Islet of Langerhans (tissue), 1 donor: ENCODE data around the gene CLTCL1.
"Not testable (repeated sequence)": the region's sequence is repeated elsewhere in the genome, so short reads cannot be mapped to it uniquely, and the experiment has no call there.

Source experiments
- FAIRE-seq: peaks from one replicate; lab custom pipeline; 2011; peaks lifted over from hg19 to GRCh38; lab: Jason Lieb, UNC

CLTCL1 gene

GRCh38 chr22:19175602-19176174 lies 115.8 kb downstream of the CLTCL1 start:
- FAIRE-seq, result no peak

GRCh38 chr22:19175026-19175601 lies 116.4 kb downstream of the CLTCL1 start:
- no peak for FAIRE-seq

- no peak for FAIRE-seq
These were observed 117.2 kb downstream of the CLTCL1 start for GRCh38 chr22:19174106-19175025.

GRCh38 chr22:19173047-19174035 lies 118.2 kb downstream of the CLTCL1 start:
- no peak for FAIRE-seq

- no peak for FAIRE-seq
These were observed 119.1 kb downstream of the CLTCL1 start for GRCh38 chr22:19172213-19173046.

GRCh38 chr22:19169947-19170318 lies 121.6 kb downstream of the CLTCL1 start:
- no peak for FAIRE-seq

GRCh38 chr22:19169002-19169946 lies 122.2 kb downstream of the CLTCL1 start:
- no peak for FAIRE-seq

- no peak for FAIRE-seq
These were observed 123.2 kb downstream of the CLTCL1 start for GRCh38 chr22:19168088-19168890.

GRCh38 chr22:19167106-19167869 lies 124.2 kb downstream of the CLTCL1 start:
- FAIRE-seq, result no peak

- FAIRE-seq, result no peak
These were observed 125.1 kb downstream of the CLTCL1 start for GRCh38 chr22:19166421-19166820.

GRCh38 chr22:19164425-19164824 lies 127.1 kb downstream of the CLTCL1 start:
- no peak for FAIRE-seq

- FAIRE-seq, result not testable (repeated sequence)
These were observed 132.9 kb downstream of the CLTCL1 start for GRCh38 chr22:19158649-19159048.

- not testable (repeated sequence) for FAIRE-seq
These were observed 135.4 kb downstream of the CLTCL1 start for GRCh38 chr22:19156109-19156508.

- FAIRE-seq, result no peak
These were observed 138.3 kb downstream of the CLTCL1 start for GRCh38 chr22:19152942-19153883.

GRCh38 chr22:19151329-19152191 lies 140.0 kb downstream of the CLTCL1 start:
- FAIRE-seq, result no peak
